Psoas muscle (tissue), 8 donors: Measurements from ENCODE around the gene CRADD. TPM values are rescaled to one million over a fixed set of nuclear protein-coding genes. Genes with fewer than 3 reads are reported as not detected.

Experiments used
- ATAC-seq, 4 donors: fragments of 200-7000 bp; cut with Tn5 transposase; one replicate each; pipeline ENCODE4 v1.9.1; 2020; ENCODE audit warnings: moderate library complexity in 3 of 4, mild to moderate bottlenecking in 2 of 4
- DNase-seq, 2 donors: peaks; one replicate each; pipeline ENCODE4 v3.0.0-alpha.2; 2020
- H3K27ac ChIP-seq: fragments of 200-600 bp; one replicate; pipeline ENCODE4 v1.8.0; 2022
- H3K27me3 ChIP-seq, 3 donors: fragments of 200-600 bp in 1 of 3; one replicate each; pipeline versions ENCODE4 v1.6.1 to v1.8.0; 2013 to 2022; ENCODE audit warnings: low read length in 2 of 3, mild to moderate bottlenecking in 2 of 3, moderate library complexity in 1 of 3; ENCODE audit not compliant: insufficient read depth in 3 of 3
- H3K36me3 ChIP-seq, 2 donors: fragments of 200-600 bp in 1 of 2; one replicate each; pipeline versions ENCODE4 v1.6.1 to v1.8.0; 2013 to 2022; ENCODE audit warnings: low read depth in 1 of 2, mild to moderate bottlenecking in 1 of 2, moderate library complexity in 1 of 2; ENCODE audit not compliant: insufficient read depth in 1 of 2
- H3K4me1 ChIP-seq: fragments of 200-600 bp; one replicate; pipeline ENCODE4 v1.8.0; 2022
- H3K4me3 ChIP-seq: fragments of 200-600 bp; one replicate; pipeline ENCODE4 v1.8.0; 2022; ENCODE audit warnings: mild to moderate bottlenecking
- H3K9me3 ChIP-seq: fragments of 200-600 bp; one replicate; pipeline ENCODE4 v1.8.0; 2022
- CTCF ChIP-seq: fragments of 200-600 bp; IDR thresholded peaks from one replicate; pipeline ENCODE4 v1.8.0; 2022; ENCODE audit warnings: antibody characterized with exemption
- WGBS, 3 donors: extraction: QIAGEN DNeasy Blood & Tissue Kit; methylation state at CpG; one replicate each; pipeline versions ENCODE4 v1.1.6 to v1.1.7; 2013; 5-methylcytosine and 5-hydroxymethylcytosine counted together
- intact Hi-C, 2 donors: fragments of 100-400 bp; cut with DNase I; formaldehyde crosslinking; loops; one replicate each; pipeline versions ENCODE4 v1.11.0 to v1.14.2; 2022
- polyA plus RNA-seq, 3 donors: library from polyadenylated mRNA; stranded (reverse); fragments of 200-250 nt; gene quantifications; one replicate each; pipeline ENCODE4 v1.2.3, GENCODE V29; 2013
- total RNA-seq, 4 donors: library from RNA; stranded (reverse); fragmentation: NEBNext Ultra II Directional in 2 of 4; extraction: Animal tissue kit (Norgen Biotek cat#: 25700) in 2 of 4; gene quantifications; one replicate each; pipeline versions ENCODE4 v1.2.1 to v1.2.4, GENCODE V29; 2021 to 2023
- donor health status: healthy with polysubstance abuse.
- donor health status: DM: no; HTN: no; CAD: no; lungs with moderate emphysema.
- donor health status: Bipolar disorder and iron deficiency.
- donor health status: healthy.
- donor health status: DM: yes; HTN: yes; CAD: no.
- donor health status: DM: no; HTN: no; CAD: no.
- donor health status: DM: no; HTN: no; CAD: no.
- donor health status: DM: yes; HTN: yes; CAD: no.

Gene CRADD
- total and polyA plus RNA-seq, 7 donors, result 11.0 to 21.1 (median 12.7) TPM

GRCh38 chr12:93886533-93887511 lies 209.6 kb downstream of the CRADD start:
- TF ChIP-seq CTCF, result no peak
- Histone ChIP-seq H3K27me3 (no peaks in the 10 kb centered on the region), H3K27ac (no peak overlapping the region), H3K4me1 (no peaks in the 10 kb centered on the region), H3K9me3 (no peaks in the 10 kb centered on the region), H3K4me3 (no peak overlapping the region), H3K36me3 (no peaks in the 10 kb centered on the region)
- DNase-seq, result no peak
- ATAC-seq, result no peak
- intact Hi-C loops, result no loop called here
- WGBS, 3 donors, result 76 to 79% (median 78%) methylated on average over 18 of the region's 18 CpGs

GRCh38 chr12:93888964-93889363 lies 211.8 kb downstream of the CRADD start:
- 65 to 82% (median 81%) methylated on average over 3 of the region's 3 CpGs for WGBS, 3 donors
- H3K36me3 ChIP-seq, result no peaks in the 10 kb centered on the region
- no peak for TF ChIP-seq CTCF
- intact Hi-C loops, result no loop called here
- H3K4me3 ChIP-seq, result no peak overlapping the region
- H3K27me3 ChIP-seq, result no peaks in the 10 kb centered on the region
- no peak for DNase-seq
- H3K9me3 ChIP-seq, result no peaks in the 10 kb centered on the region
- ATAC-seq, result no peak
- H3K27ac ChIP-seq, result no peak overlapping the region
- peaks cover 17% of the 10 kb centered on the region for H3K4me1 ChIP-seq

- no peak overlapping the region for H3K4me3 ChIP-seq
- ATAC-seq, result no peak
- peaks cover 24% of the 10 kb centered on the region for H3K4me1 ChIP-seq
- no peak for DNase-seq
- H3K9me3 ChIP-seq, result no peaks in the 10 kb centered on the region
- H3K36me3 ChIP-seq, result no peaks in the 10 kb centered on the region
- H3K27me3 ChIP-seq, result no peaks in the 10 kb centered on the region
- WGBS, 3 donors, result 85 to 88% (median 87%) methylated on average over 9 of the region's 9 CpGs
- intact Hi-C loops, result loop anchor here (5.0 to 10.0 kb wide), 4 partner anchors 72 to 315 kb away; partner anchors contain the start of gene SOCS2 (in 1 of the 2)
- no peak for TF ChIP-seq CTCF
- no peak overlapping the region for H3K27ac ChIP-seq
Observed at GRCh38 chr12:93889516-93890212, 212.5 kb downstream of the CRADD start.

GRCh38 chr12:93892423-93893268 lies 215.5 kb downstream of the CRADD start:
- Histone ChIP-seq H3K36me3 (no peaks in the 10 kb centered on the region), H3K4me3 (peak overlapping the region; percentile 8), H3K27ac (peak overlapping the region; percentile 39), H3K27me3 (no peaks in the 10 kb centered on the region), H3K4me1 (peaks cover 35% of the 10 kb centered on the region), H3K9me3 (no peaks in the 10 kb centered on the region)
- ATAC-seq, result no peak
- no peak for DNase-seq
- no peak for TF ChIP-seq CTCF
- 40 to 57% (median 48%) methylated on average over 14 of the region's 14 CpGs for WGBS, 3 donors
- intact Hi-C loops, result loop anchor here (5.0 to 10.0 kb wide), 4 partner anchors 75 to 318 kb away; partner anchors contain the start of gene SOCS2 (in 1 of the 2)
